Measurements from ENCODE around the gene ARHGAP42. TPM values are rescaled to one million over a fixed set of nuclear protein-coding genes. Genes with fewer than 3 reads are reported as not detected.

ARHGAP42 gene
- total RNA-seq, 1 experiment from 2014 or later: 7.1 TPM

GRCh38 chr11:100673063-100673462 is 14.0 kb upstream of the ARHGAP42 start:
- in situ Hi-C loops (cut with HindIII; ENCODE audit: low pct_unique_long_range_greater_than_20kb, low sequenced_read_pairs): no loop called here
- TF ChIP-seq SIN3A (IDR thresholded peaks at IDR 0.05; ENCODE audit: borderline replicate concordance, insufficient read depth, low read depth, low read length): no peak
- TF ChIP-seq POLR2AphosphoS5 (IDR thresholded peaks at IDR 0.05; ENCODE audit: low read depth, low read length): no peak
- no peak for TF ChIP-seq TCF7L2 (IDR thresholded peaks at IDR 0.05; ENCODE audit: low read depth, low read length)
- no peak for TF ChIP-seq REST (IDR thresholded peaks at IDR 0.05; ENCODE audit: insufficient read depth in 1 of 2, low read depth in 2 of 2, low read length in 1 of 2)
- no peak for TF ChIP-seq CTCF (IDR thresholded peaks at IDR 0.05)
- POLR2A ChIA-PET: no interaction called here
- Histone ChIP-seq H3K9me3 (ENCODE audit: control insufficient read depth, insufficient read depth, low read depth, low read length) (no peaks in the 10 kb centered on the region), H3K4me1 (ENCODE audit: control insufficient read depth, insufficient read depth, low read length) (no peaks in the 10 kb centered on the region), H3K4me3 (ENCODE audit: low read depth in 2 of 2, low read length in 2 of 2) (no peak overlapping the region), H3K27me3 (ENCODE audit: control insufficient read depth, insufficient read depth, low read length) (no peaks in the 10 kb centered on the region), H3K27ac (ENCODE audit: low read length) (no peak overlapping the region), H3K36me3 (ENCODE audit: control insufficient read depth, insufficient read depth, low read length) (no peaks in the 10 kb centered on the region)
- no peak for DNase-seq (ENCODE audit: low read depth, low spot score)
- BruUV-seq (replicated peaks): no TSS peak
- intact Hi-C loops (cut with micrococcal nuclease; ENCODE audit: unreplicated experiment): no loop called here
- CTCF ChIA-PET: no interaction called here
- no peak for ATAC-seq

GRCh38 chr11:100674212-100674611 is 12.9 kb upstream of the ARHGAP42 start:
- ATAC-seq: no peak
- no TSS peak for BruUV-seq (replicated peaks)
- in situ Hi-C loops (cut with HindIII; ENCODE audit: low pct_unique_long_range_greater_than_20kb, low sequenced_read_pairs): no loop called here
- H3K9me3 ChIP-seq (ENCODE audit: control insufficient read depth, insufficient read depth, low read depth, low read length): no peaks in the 10 kb centered on the region
- no peak for DNase-seq (ENCODE audit: low read depth, low spot score)
- TF ChIP-seq POLR2AphosphoS5 (IDR thresholded peaks at IDR 0.05; ENCODE audit: low read depth, low read length) (no peak), TCF7L2 (IDR thresholded peaks at IDR 0.05; ENCODE audit: low read depth, low read length) (no peak), CTCF (IDR thresholded peaks at IDR 0.05) (no peak), SIN3A (IDR thresholded peaks at IDR 0.05; ENCODE audit: borderline replicate concordance, insufficient read depth, low read depth, low read length) (no peak), REST (IDR thresholded peaks at IDR 0.05; ENCODE audit: insufficient read depth in 1 of 2, low read depth in 2 of 2, low read length in 1 of 2) (no peak)
- H3K27me3 ChIP-seq (ENCODE audit: control insufficient read depth, insufficient read depth, low read length): no peaks in the 10 kb centered on the region
- intact Hi-C loops (cut with micrococcal nuclease; ENCODE audit: unreplicated experiment): no loop called here
- H3K4me3 ChIP-seq (ENCODE audit: low read depth in 2 of 2, low read length in 2 of 2): no peak overlapping the region
- H3K27ac ChIP-seq (ENCODE audit: low read length): no peak overlapping the region
- H3K36me3 ChIP-seq (ENCODE audit: control insufficient read depth, insufficient read depth, low read length): no peaks in the 10 kb centered on the region
- ChIA-PET POLR2A (no interaction called here), CTCF (interaction anchor here (0.8 kb wide), 1 partner anchor 13 kb away, joined by 3 read pairs; no protein-coding TSS in a partner anchor)
- no peaks in the 10 kb centered on the region for H3K4me1 ChIP-seq (ENCODE audit: control insufficient read depth, insufficient read depth, low read length)

Data from Panc1 (cell line).